ENCODE data around the gene RPS15. TPM values are rescaled to one million over a fixed set of nuclear protein-coding genes. Genes with fewer than 3 reads are reported as not detected.

Gene RPS15
- total and polyA plus RNA-seq, 10 of the 15 experiments (the other 5 are each of a cell fraction or from before 2014, with no cell fraction given): 559 to 3,158 (median 1,413) TPM

GRCh38 chr19:1438035-1438932, at the start of gene RPS15 (continued):
- TF ChIP-seq E2F4 (IDR thresholded peaks at IDR 0.05; ENCODE audit: low read depth, low read length) (peak; percentile 49; the same call in 1 of the 2 replicates), CTCF (IDR thresholded peaks at IDR 0.05 in 2 of 3, conservative IDR thresholded peaks at IDR 0.05 in 1 of 3; ENCODE audit: control insufficient read depth in 2 of 3, extremely low read depth in 1 of 3, insufficient read depth in 1 of 3, low read depth in 3 of 3, low read length in 3 of 3) (peak; percentile 97 to 99 (median 97); a peak in 5 of 6 replicates), SMAD1 (IDR thresholded peaks at IDR 0.05; ENCODE audit: low read depth, partially characterized antibody) (peak; percentile 49), BACH1 (IDR thresholded peaks at IDR 0.05; ENCODE audit: borderline replicate concordance) (peak; percentile 94), YY1 (IDR thresholded peaks at IDR 0.05; ENCODE audit: low read depth, low read length) (peak; percentile 95), RUNX3 (IDR thresholded peaks at IDR 0.05; ENCODE audit: low read length) (peak; percentile 41; the same call in 1 of the 2 replicates), NFXL1 (IDR thresholded peaks at IDR 0.05; ENCODE audit: borderline replicate concordance) (no peak), RELB (IDR thresholded peaks at IDR 0.05; ENCODE audit: low read depth) (peak; percentile 80; the same call in 1 of the 2 replicates), EP300 (IDR thresholded peaks at IDR 0.05; ENCODE audit: borderline replicate concordance in 1 of 2, control insufficient read depth in 1 of 2, low read depth in 2 of 2, low read length in 2 of 2) (peak in 1 of 2 experiments; percentile 50; a peak in 1 of 4 replicates), HCFC1 (IDR thresholded peaks at IDR 0.05; ENCODE audit: low read length) (peak; percentile 71), RAD21 (IDR thresholded peaks at IDR 0.05; ENCODE audit: insufficient read depth, low read depth, low read length) (peak; percentile 31; the same call in 1 of the 2 replicates), TCF3 (IDR thresholded peaks at IDR 0.05; ENCODE audit: borderline replicate concordance, insufficient read depth, low read depth, low read length) (peak; percentile 84; the same call in 1 of the 2 replicates), MXI1 (IDR thresholded peaks at IDR 0.05; ENCODE audit: low read depth, low read length) (peak; percentile 96), ZNF274 (IDR thresholded peaks at IDR 0.05; ENCODE audit: insufficient read depth, insufficient read length) (no peak), POLR2AphosphoS5 (IDR thresholded peaks at IDR 0.05; ENCODE audit: low read length) (peak; percentile 100), SP1 (IDR thresholded peaks at IDR 0.05; ENCODE audit: low read depth, low read length) (peak; percentile 81), STAT3 (IDR thresholded peaks at IDR 0.05; ENCODE audit: low read depth, low read length) (no peak), ELK1 (IDR thresholded peaks at IDR 0.05; ENCODE audit: low read depth, low read length) (peak; percentile 74), CREM (IDR thresholded peaks at IDR 0.05; ENCODE audit: low read depth) (peak; percentile 88), FOXM1 (IDR thresholded peaks at IDR 0.05; ENCODE audit: low read depth, low read length) (no peak), TCF7 (IDR thresholded peaks at IDR 0.05; ENCODE audit: borderline replicate concordance) (no peak), NFYB (IDR thresholded peaks at IDR 0.05; ENCODE audit: insufficient read depth, low read depth, low read length) (no peak), RB1 (IDR thresholded peaks at IDR 0.05; ENCODE audit: borderline replicate concordance) (peak; percentile 98)
